ENCODE data around the gene UQCC2. TPM values are rescaled to one million over a fixed set of nuclear protein-coding genes. Genes with fewer than 3 reads are reported as not detected.

Gene UQCC2
- total and polyA plus RNA-seq, 5 donors from 2014 or later, result 14.9 to 72.6 (median 44.9) TPM

- no peaks in the 10 kb centered on the region for H3K36me3 Mint-ChIP-seq
- H3K27ac Mint-ChIP-seq, result no peak overlapping the region
Observed at GRCh38 chr6:33727932-33728331, 16.4 kb upstream of the UQCC2 start.

DNA sequence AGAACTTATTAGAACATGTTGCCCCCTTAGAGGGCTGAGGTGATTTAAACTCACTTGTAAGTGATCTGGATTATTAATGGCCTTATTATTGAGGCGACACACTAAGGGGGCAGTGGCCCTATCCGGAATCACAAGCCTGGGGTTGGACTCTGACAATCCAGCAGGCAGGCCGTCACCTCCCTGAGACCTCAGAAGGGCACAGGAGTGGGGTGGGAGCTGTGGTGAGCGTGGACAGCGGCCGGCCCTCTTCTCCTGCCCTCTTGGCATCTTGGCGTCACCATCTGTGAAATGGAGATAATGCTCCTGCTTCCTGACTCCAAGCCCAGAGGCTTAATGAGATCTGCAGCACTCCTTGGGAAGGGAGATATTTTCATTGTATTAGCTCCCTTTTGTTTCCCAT is 15.6 kb upstream of the UQCC2 start:
- H3K4me3 ChIP-seq (ENCODE audit: low read depth, low read length), result no peak overlapping the region
- no peaks in the 10 kb centered on the region for H3K36me3 Mint-ChIP-seq
- no peaks in the 10 kb centered on the region for H3K4me1 ChIP-seq (ENCODE audit: control insufficient read depth, insufficient read depth, low read length, poor library complexity, severe bottlenecking)
- H3K4me1 Mint-ChIP-seq, result peaks cover 0 to 14% (median 3%) of the 10 kb centered on the region in 4 donors
- no peaks in the 10 kb centered on the region for H3K9me3 Mint-ChIP-seq
- H3K27ac Mint-ChIP-seq, result no peak overlapping the region
- DNase-seq, result no peak
- H3K27me3 ChIP-seq (ENCODE audit: control insufficient read depth, insufficient read depth, low read length), result peaks cover 4% of the 10 kb centered on the region
- no peaks in the 10 kb centered on the region for H3K36me3 ChIP-seq (ENCODE audit: control insufficient read depth, insufficient read depth, low read length)
- no peak for ATAC-seq (ENCODE audit: low read depth in 2 of 2)
- H3K9me3 ChIP-seq (ENCODE audit: control insufficient read depth in 2 of 2, low read length in 2 of 2), result no peaks in the 10 kb centered on the region
- H3K27me3 Mint-ChIP-seq, result peaks cover 35% of the 10 kb centered on the region
- no peak overlapping the region for H3K27ac ChIP-seq (ENCODE audit: insufficient read depth, low read length, poor library complexity, severe bottlenecking)
- no peak overlapping the region for H3K4me3 Mint-ChIP-seq

More at GRCh38 chr6:33727932-33728331, 16.4 kb upstream of the UQCC2 start:
- ATAC-seq (ENCODE audit: low read depth in 2 of 2) (no peak), DNase-seq (no peak)
- Histone ChIP-seq H3K4me1 (ENCODE audit: control insufficient read depth, insufficient read depth, low read length, poor library complexity, severe bottlenecking) (no peaks in the 10 kb centered on the region), H3K27ac (ENCODE audit: insufficient read depth, low read length, poor library complexity, severe bottlenecking) (no peak overlapping the region), H3K4me3 (ENCODE audit: low read depth, low read length) (no peak overlapping the region), H3K36me3 (ENCODE audit: control insufficient read depth, insufficient read depth, low read length) (no peaks in the 10 kb centered on the region), H3K27me3 (ENCODE audit: control insufficient read depth, insufficient read depth, low read length) (peaks cover 2% of the 10 kb centered on the region), H3K9me3 (ENCODE audit: control insufficient read depth in 2 of 2, low read length in 2 of 2) (no peaks in the 10 kb centered on the region)
- H3K4me3 Mint-ChIP-seq, result no peak overlapping the region
- H3K27me3 Mint-ChIP-seq, result peaks cover 28% of the 10 kb centered on the region
- H3K4me1 Mint-ChIP-seq, result peaks cover 0 to 14% (median 3%) of the 10 kb centered on the region in 4 donors
- no peaks in the 10 kb centered on the region for H3K9me3 Mint-ChIP-seq

- no peak overlapping the region for H3K27ac ChIP-seq (ENCODE audit: insufficient read depth, low read length, poor library complexity, severe bottlenecking)
- no peak for DNase-seq
- peaks cover 40% of the 10 kb centered on the region for H3K27me3 Mint-ChIP-seq
- H3K36me3 Mint-ChIP-seq, result no peaks in the 10 kb centered on the region
- H3K4me1 ChIP-seq (ENCODE audit: control insufficient read depth, insufficient read depth, low read length, poor library complexity, severe bottlenecking), result no peaks in the 10 kb centered on the region
- no peak overlapping the region for H3K4me3 ChIP-seq (ENCODE audit: low read depth, low read length)
- H3K4me3 Mint-ChIP-seq, result no peak overlapping the region
- peaks cover 4% of the 10 kb centered on the region for H3K27me3 ChIP-seq (ENCODE audit: control insufficient read depth, insufficient read depth, low read length)
- no peaks in the 10 kb centered on the region for H3K9me3 Mint-ChIP-seq
- H3K4me1 Mint-ChIP-seq, result peaks cover 0 to 14% (median 3%) of the 10 kb centered on the region in 4 donors
- H3K9me3 ChIP-seq (ENCODE audit: control insufficient read depth in 2 of 2, low read length in 2 of 2), result no peaks in the 10 kb centered on the region
- no peak overlapping the region for H3K27ac Mint-ChIP-seq
- ATAC-seq (ENCODE audit: low read depth in 2 of 2), result no peak
- no peaks in the 10 kb centered on the region for H3K36me3 ChIP-seq (ENCODE audit: control insufficient read depth, insufficient read depth, low read length)
Observed at GRCh38 chr6:33726696-33727095, 15.2 kb upstream of the UQCC2 start.

GRCh38 chr6:33725891-33726673 is 14.6 kb upstream of the UQCC2 start:
- H3K27me3 ChIP-seq (ENCODE audit: control insufficient read depth, insufficient read depth, low read length), result peaks cover 4% of the 10 kb centered on the region
- Mint-ChIP-seq H3K27ac (no peak overlapping the region), H3K9me3 (no peaks in the 10 kb centered on the region), H3K27me3 (peaks cover 44% of the 10 kb centered on the region), H3K36me3 (no peaks in the 10 kb centered on the region), H3K4me3 (no peak overlapping the region), H3K4me1 (peaks cover 0 to 14% (median 3%) of the 10 kb centered on the region in 4 donors)
- H3K27ac ChIP-seq (ENCODE audit: insufficient read depth, low read length, poor library complexity, severe bottlenecking), result no peak overlapping the region
- H3K4me3 ChIP-seq (ENCODE audit: low read depth, low read length), result no peak overlapping the region
- no peaks in the 10 kb centered on the region for H3K36me3 ChIP-seq (ENCODE audit: control insufficient read depth, insufficient read depth, low read length)
- H3K4me1 ChIP-seq (ENCODE audit: control insufficient read depth, insufficient read depth, low read length, poor library complexity, severe bottlenecking), result no peaks in the 10 kb centered on the region
- no peaks in the 10 kb centered on the region for H3K9me3 ChIP-seq (ENCODE audit: control insufficient read depth in 2 of 2, low read length in 2 of 2)
- DNase-seq (no peak), ATAC-seq (ENCODE audit: low read depth in 2 of 2) (no peak)

- H3K36me3 Mint-ChIP-seq, result no peaks in the 10 kb centered on the region
- no peak overlapping the region for H3K4me3 Mint-ChIP-seq
- no peaks in the 10 kb centered on the region for H3K9me3 Mint-ChIP-seq
- H3K27me3 Mint-ChIP-seq, result peaks cover 48% of the 10 kb centered on the region
- no peaks in the 10 kb centered on the region for H3K9me3 ChIP-seq (ENCODE audit: control insufficient read depth in 2 of 2, low read length in 2 of 2)
- H3K4me3 ChIP-seq (ENCODE audit: low read depth, low read length), result no peak overlapping the region
- no peaks in the 10 kb centered on the region for H3K36me3 ChIP-seq (ENCODE audit: control insufficient read depth, insufficient read depth, low read length)
- peaks cover 0 to 14% (median 3%) of the 10 kb centered on the region in 4 donors for H3K4me1 Mint-ChIP-seq
- no peak overlapping the region for H3K27ac ChIP-seq (ENCODE audit: insufficient read depth, low read length, poor library complexity, severe bottlenecking)
- no peak overlapping the region for H3K27ac Mint-ChIP-seq
- ATAC-seq (ENCODE audit: low read depth in 2 of 2) (no peak), DNase-seq (no peak)
- peaks cover 6% of the 10 kb centered on the region for H3K27me3 ChIP-seq (ENCODE audit: control insufficient read depth, insufficient read depth, low read length)
- no peaks in the 10 kb centered on the region for H3K4me1 ChIP-seq (ENCODE audit: control insufficient read depth, insufficient read depth, low read length, poor library complexity, severe bottlenecking)
Observed at GRCh38 chr6:33725222-33725621, 13.7 kb upstream of the UQCC2 start.

DNA sequence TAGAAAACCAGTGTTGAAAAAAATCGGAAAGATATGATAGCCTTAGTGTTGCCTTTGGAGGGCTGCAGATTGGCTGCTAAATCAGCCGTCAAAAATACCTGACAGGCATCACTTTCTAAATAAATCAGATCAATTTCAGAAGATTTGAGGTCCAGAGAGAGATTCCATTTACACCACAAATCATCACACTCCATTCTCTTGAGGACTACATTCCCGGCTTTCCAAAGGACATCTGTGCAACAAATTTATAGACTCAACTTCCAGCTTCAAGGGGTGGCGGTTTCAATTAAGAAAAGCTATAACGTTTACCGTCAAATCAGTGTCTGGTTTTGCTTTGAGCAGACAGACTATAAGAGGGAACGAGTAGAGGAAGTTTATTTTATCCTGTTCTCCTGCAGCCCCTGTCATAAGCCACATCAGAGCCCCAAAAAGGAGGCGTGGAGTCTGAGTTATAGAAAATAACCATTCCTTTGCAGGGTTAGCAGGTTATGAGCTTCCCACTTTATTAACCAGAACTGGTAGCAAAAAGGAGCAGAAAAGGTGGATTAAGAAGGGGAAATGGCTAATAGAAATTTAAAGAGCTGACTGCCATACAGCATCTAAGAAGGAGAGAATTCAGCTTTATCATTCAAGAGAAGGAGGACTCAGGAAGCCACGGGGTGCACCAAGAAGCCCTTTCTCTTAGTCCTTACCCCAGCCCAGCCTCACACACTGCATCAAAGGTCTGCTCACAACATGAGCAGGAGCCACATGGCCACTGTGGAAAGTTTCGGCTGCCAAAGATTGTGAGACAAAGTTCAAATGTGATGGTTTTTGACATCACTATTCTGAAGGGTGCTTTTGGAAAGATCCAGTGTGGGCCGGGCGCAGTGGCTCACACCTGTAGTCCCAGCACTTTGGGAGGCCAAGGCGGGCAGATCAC is 12.9 kb upstream of the UQCC2 start:
- H3K27ac ChIP-seq (ENCODE audit: insufficient read depth, low read length, poor library complexity, severe bottlenecking), result no peak overlapping the region
- H3K36me3 ChIP-seq (ENCODE audit: control insufficient read depth, insufficient read depth, low read length), result no peaks in the 10 kb centered on the region
- DNase-seq (no peak), ATAC-seq (ENCODE audit: low read depth in 2 of 2) (no peak)
- H3K27ac Mint-ChIP-seq, result no peak overlapping the region
- no peaks in the 10 kb centered on the region for H3K9me3 ChIP-seq (ENCODE audit: control insufficient read depth in 2 of 2, low read length in 2 of 2)
- no peak overlapping the region for H3K4me3 ChIP-seq (ENCODE audit: low read depth, low read length)
- no peaks in the 10 kb centered on the region for H3K9me3 Mint-ChIP-seq
- peaks cover 50% of the 10 kb centered on the region for H3K27me3 Mint-ChIP-seq
- H3K4me1 Mint-ChIP-seq, result peaks cover 0 to 14% (median 3%) of the 10 kb centered on the region in 4 donors
- H3K36me3 Mint-ChIP-seq, result no peaks in the 10 kb centered on the region
- H3K27me3 ChIP-seq (ENCODE audit: control insufficient read depth, insufficient read depth, low read length), result peaks cover 6% of the 10 kb centered on the region
- H3K4me3 Mint-ChIP-seq, result no peak overlapping the region
- H3K4me1 ChIP-seq (ENCODE audit: control insufficient read depth, insufficient read depth, low read length, poor library complexity, severe bottlenecking), result no peaks in the 10 kb centered on the region

DNA sequence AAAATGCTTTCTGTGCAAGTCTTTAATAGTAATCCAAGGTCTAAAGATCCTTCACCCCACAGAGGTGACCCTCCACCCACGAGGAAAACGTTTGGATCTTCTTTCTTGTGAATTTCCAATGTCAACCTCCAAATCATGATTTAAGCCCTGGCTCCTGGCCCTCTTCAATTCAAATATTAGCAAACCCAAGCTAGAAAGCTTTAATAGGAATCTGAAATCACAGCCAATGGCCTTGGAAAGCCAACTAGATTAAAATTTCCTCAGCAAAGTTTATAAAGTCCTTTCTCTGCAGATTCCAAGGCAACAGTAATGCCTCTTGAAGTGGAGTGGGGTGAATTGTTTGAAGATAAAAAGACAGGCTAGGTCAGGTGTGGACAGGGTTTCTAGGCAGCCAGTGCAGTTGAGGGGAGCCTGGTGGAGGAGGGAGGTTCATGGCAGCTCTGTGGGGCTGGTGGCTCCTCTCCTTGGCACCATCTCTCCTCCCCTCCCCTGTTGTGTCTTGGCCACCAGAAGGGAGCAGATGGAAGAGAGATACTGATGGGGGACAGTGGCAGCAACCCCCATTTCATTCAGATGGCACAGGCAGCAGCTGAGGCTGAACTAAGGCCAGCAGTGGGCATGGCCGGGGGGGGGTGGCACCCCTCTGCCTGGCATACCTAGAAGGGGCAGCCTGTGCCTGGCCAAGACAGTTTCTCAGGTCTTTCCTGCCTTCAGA is 12.0 kb upstream of the UQCC2 start:
- no peak overlapping the region for H3K4me3 ChIP-seq (ENCODE audit: low read depth, low read length)
- H3K36me3 ChIP-seq (ENCODE audit: control insufficient read depth, insufficient read depth, low read length), result no peaks in the 10 kb centered on the region
- H3K9me3 Mint-ChIP-seq, result no peaks in the 10 kb centered on the region
- H3K4me3 Mint-ChIP-seq, result no peak overlapping the region
- no peak overlapping the region for H3K27ac Mint-ChIP-seq
- H3K27me3 ChIP-seq (ENCODE audit: control insufficient read depth, insufficient read depth, low read length), result peaks cover 6% of the 10 kb centered on the region
- peaks cover 0 to 14% (median 3%) of the 10 kb centered on the region in 4 donors for H3K4me1 Mint-ChIP-seq
- peaks cover 55% of the 10 kb centered on the region for H3K27me3 Mint-ChIP-seq
- H3K27ac ChIP-seq (ENCODE audit: insufficient read depth, low read length, poor library complexity, severe bottlenecking), result no peak overlapping the region
- H3K36me3 Mint-ChIP-seq, result no peaks in the 10 kb centered on the region
- DNase-seq (no peak), ATAC-seq (ENCODE audit: low read depth in 2 of 2) (no peak)
- no peaks in the 10 kb centered on the region for H3K4me1 ChIP-seq (ENCODE audit: control insufficient read depth, insufficient read depth, low read length, poor library complexity, severe bottlenecking)
- no peaks in the 10 kb centered on the region for H3K9me3 ChIP-seq (ENCODE audit: control insufficient read depth in 2 of 2, low read length in 2 of 2)

All from CD4-positive, CD25-positive, alpha-beta regulatory T cell (primary cell).